ENCODE results near the gene DSC2. TPM values are rescaled to one million over a fixed set of nuclear protein-coding genes. Genes with fewer than 3 reads are reported as not detected.

Gene DSC2
- total and polyA plus RNA-seq, 2 of the 8 experiments (the other 6 are each of a cell fraction or from before 2014, with no cell fraction given), result 4.6 to 39.7 TPM

- no peak for TF ChIP-seq CHD7 (IDR thresholded peaks at IDR 0.05; ENCODE audit: insufficient replicate concordance, low read length)
- TF ChIP-seq KDM5A (IDR thresholded peaks at IDR 0.05; ENCODE audit: low read length), result no peak
- no peak for TF ChIP-seq POLR2A (IDR thresholded peaks at IDR 0.05; ENCODE audit: control extremely low read depth in 1 of 2, low read depth in 2 of 2, low read length in 2 of 2)
- no peak for TF ChIP-seq EZH2 (IDR thresholded peaks at IDR 0.05; ENCODE audit: low read depth, low read length, severe bottlenecking)
- TF ChIP-seq HDAC6 (IDR thresholded peaks at IDR 0.05; ENCODE audit: low read depth, low read length), result no peak
- TF ChIP-seq RXRA (IDR thresholded peaks at IDR 0.05; ENCODE audit: insufficient read depth, low read depth, low read length), result no peak
Measured at GRCh38 chr18:31091350-31091749, 10.9 kb downstream of the DSC2 start (continued).

Data from H1 (cell line).